ENCODE data around the gene SLC6A6. TPM values are rescaled to one million over a fixed set of nuclear protein-coding genes. Genes with fewer than 3 reads are reported as not detected.
"Not testable (repeated sequence)": the region's sequence is repeated elsewhere in the genome, so short reads cannot be mapped to it uniquely, and the experiment has no call there.

Gene SLC6A6
- total and polyA plus RNA-seq, 10 donors = 3.4 to 150 (median 104) TPM

DNA sequence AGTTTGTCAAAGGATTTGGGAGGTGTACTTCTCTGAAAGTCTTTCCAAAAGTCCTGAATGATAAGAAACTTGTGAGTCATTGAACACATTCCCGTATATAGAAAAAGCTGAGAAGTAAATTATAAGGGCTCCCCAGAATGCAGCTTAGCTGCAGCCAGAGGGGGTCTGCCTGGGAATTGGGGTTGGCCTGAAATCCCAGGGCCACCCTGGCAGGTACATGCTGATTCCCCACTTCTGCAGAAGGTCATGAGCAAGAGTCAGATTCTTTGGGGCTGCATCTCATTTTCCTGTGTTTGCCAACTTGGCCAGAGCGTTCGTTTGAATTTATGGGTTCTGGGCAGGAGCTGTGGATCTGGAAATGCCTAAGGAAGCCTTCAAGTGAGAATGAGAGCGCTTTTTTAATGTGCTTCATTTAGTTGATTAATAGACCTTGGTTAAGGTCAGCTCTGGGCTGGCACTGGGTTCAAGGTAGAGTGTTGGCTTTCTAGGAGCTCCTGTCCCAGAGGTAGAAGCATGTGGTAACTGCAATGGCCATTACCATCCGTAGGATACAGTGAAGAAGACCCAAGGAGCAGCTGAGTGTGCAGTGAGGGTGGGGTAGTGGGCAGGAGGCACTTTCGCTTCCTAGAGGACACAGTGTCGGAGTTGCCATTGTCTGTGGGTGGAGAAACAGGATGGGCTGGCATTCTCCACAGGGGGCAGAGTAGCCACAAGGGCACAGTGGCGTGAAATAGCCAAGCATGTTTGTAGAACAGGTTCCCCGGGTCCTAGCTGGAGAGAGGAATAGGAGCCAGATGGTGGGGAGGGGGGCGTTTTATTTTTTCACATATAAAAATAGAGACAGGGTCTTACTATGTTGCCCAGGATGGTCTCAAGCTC is 3.2 kb downstream of the SLC6A6 start:
- H3K27me3 ChIP-seq (replicated peaks in 1 of 7) = no peaks in the 10 kb centered on the region
- peak overlapping the region in 4 of 8 donors; percentile 72 to 92 (median 88) for H3K4me3 ChIP-seq
- H3K9me3 ChIP-seq = no peaks in the 10 kb centered on the region
- peaks cover 0 to 38% (median 0%) of the 10 kb centered on the region in 6 donors for H3K36me3 ChIP-seq
- DNase-seq = no peak
- TF ChIP-seq POLR2AphosphoS5 (IDR thresholded peaks at IDR 0.05) (peak in 2 of 3 donors; percentile 39 to 49), POLR2A (IDR thresholded peaks at IDR 0.05) (no peak), CTCF (IDR thresholded peaks at IDR 0.05 in 8 of 11, conservative IDR thresholded peaks at IDR 0.05 in 3 of 11) (peak in 5 of 11 experiments; percentile 23 to 39 (median 35))
- 71 to 81% (median 75%) methylated on average over 10 of the region's 10 CpGs for WGBS, 5 donors
- peaks cover 34 to 92% (median 77%) of the 10 kb centered on the region in 6 donors for H3K4me1 ChIP-seq
- intact Hi-C loops (cut with DNase I; ENCODE audit: low total_unique reads) = loop anchor here (10.0 kb wide), 1 partner anchor 49 kb away; no protein-coding TSS in a partner anchor
- peak overlapping the region in 6 of 8 donors; percentile 52 to 100 (median 98) for H3K27ac ChIP-seq

DNA sequence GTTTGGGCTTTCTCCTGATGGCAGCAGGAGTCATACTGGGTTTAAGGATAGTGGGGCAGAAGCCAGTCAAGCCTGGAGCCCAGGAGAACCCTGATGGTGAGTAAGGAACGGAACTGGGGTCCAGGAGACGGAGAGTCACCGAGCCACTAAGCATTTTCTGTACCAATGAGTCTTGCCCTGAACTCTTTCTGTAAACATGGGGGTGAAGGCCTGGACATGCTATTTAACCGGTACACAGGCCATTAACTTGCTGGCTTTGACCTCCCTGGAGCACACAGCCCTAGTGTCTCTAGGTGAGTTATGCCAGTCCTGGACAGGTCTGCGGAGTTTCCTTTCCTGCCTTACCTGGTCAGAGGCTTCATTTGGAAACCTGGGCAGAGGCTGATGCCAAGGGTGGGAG is 3.9 kb downstream of the SLC6A6 start:
- no peak for DNase-seq
- Histone ChIP-seq H3K27me3 (replicated peaks in 1 of 7) (no peaks in the 10 kb centered on the region), H3K27ac (peak overlapping the region in 6 of 8 donors; percentile 52 to 100 (median 98)), H3K9me3 (no peaks in the 10 kb centered on the region), H3K4me1 (peaks cover 40 to 92% (median 82%) of the 10 kb centered on the region in 6 donors), H3K4me3 (peak overlapping the region in 2 of 8 donors; percentile 89 to 92), H3K36me3 (peaks cover 0 to 45% (median 3%) of the 10 kb centered on the region in 6 donors)
- 71 to 83% (median 76%) methylated on average over 5 of the region's 5 CpGs for WGBS, 5 donors
- intact Hi-C loops (cut with DNase I; ENCODE audit: low total_unique reads) = loop anchor here (10.0 kb wide), 1 partner anchor 48 kb away; no protein-coding TSS in a partner anchor
- TF ChIP-seq CTCF (IDR thresholded peaks at IDR 0.05 in 8 of 11, conservative IDR thresholded peaks at IDR 0.05 in 3 of 11) = no peak
- TF ChIP-seq POLR2AphosphoS5 (IDR thresholded peaks at IDR 0.05) = no peak
- no peak for TF ChIP-seq POLR2A (IDR thresholded peaks at IDR 0.05)

- H3K9me3 ChIP-seq = no peaks in the 10 kb centered on the region
- no peak overlapping the region for H3K4me3 ChIP-seq
- no peak for TF ChIP-seq POLR2A (IDR thresholded peaks at IDR 0.05)
- TF ChIP-seq CTCF (IDR thresholded peaks at IDR 0.05 in 8 of 11, conservative IDR thresholded peaks at IDR 0.05 in 3 of 11) = no peak
- no peak for TF ChIP-seq POLR2AphosphoS5 (IDR thresholded peaks at IDR 0.05)
- DNase-seq = no peak
- H3K36me3 ChIP-seq = peaks cover 0 to 49% (median 6%) of the 10 kb centered on the region in 6 donors
- H3K27ac ChIP-seq = peak overlapping the region in 5 of 8 donors; percentile 52 to 100 (median 98)
- no peaks in the 10 kb centered on the region for H3K27me3 ChIP-seq (replicated peaks in 1 of 7)
- WGBS, 5 donors = 56 to 90% (median 78%) methylated on average over 3 of the region's 3 CpGs
- intact Hi-C loops (cut with DNase I; ENCODE audit: low total_unique reads) = loop anchor here (10.0 kb wide), 1 partner anchor 48 kb away; no protein-coding TSS in a partner anchor
- peaks cover 38 to 92% (median 81%) of the 10 kb centered on the region in 6 donors for H3K4me1 ChIP-seq
These were observed 4.4 kb downstream of the SLC6A6 start for GRCh38 chr3:14406766-14407165.

GRCh38 chr3:14407203-14407602 is 4.8 kb downstream of the SLC6A6 start:
- Histone ChIP-seq H3K27me3 (replicated peaks in 1 of 7) (no peaks in the 10 kb centered on the region), H3K4me1 (peaks cover 35 to 92% (median 78%) of the 10 kb centered on the region in 6 donors), H3K4me3 (no peak overlapping the region), H3K36me3 (peaks cover 0 to 54% (median 9%) of the 10 kb centered on the region in 6 donors), H3K9me3 (no peaks in the 10 kb centered on the region), H3K27ac (peak overlapping the region in 1 of 8 donors; percentile 98)
- TF ChIP-seq CTCF (IDR thresholded peaks at IDR 0.05 in 8 of 11, conservative IDR thresholded peaks at IDR 0.05 in 3 of 11) (no peak), POLR2AphosphoS5 (IDR thresholded peaks at IDR 0.05) (no peak), POLR2A (IDR thresholded peaks at IDR 0.05) (no peak)
- WGBS, 5 donors = 81 to 86% (median 84%) methylated on average over 5 of the region's 5 CpGs
- DNase-seq = no peak
- intact Hi-C loops (cut with DNase I; ENCODE audit: low total_unique reads) = loop anchor here (10.0 kb wide), 1 partner anchor 48 kb away; no protein-coding TSS in a partner anchor

DNA sequence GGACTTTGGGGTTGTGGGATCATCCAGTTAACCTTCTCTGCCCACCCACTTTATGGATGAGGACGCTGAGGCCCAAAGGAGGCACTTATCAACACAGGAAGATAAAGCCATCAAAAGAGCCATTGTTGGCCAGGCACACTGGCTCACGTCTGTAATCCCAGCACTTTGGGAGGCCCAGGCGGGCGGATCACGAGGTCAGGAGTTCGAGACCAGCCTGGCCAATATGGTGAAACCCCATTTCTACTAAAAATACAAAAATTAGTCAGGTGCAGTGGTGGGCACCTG is 7.3 kb downstream of the SLC6A6 start:
- WGBS, 5 donors = 90 to 96% (median 92%) methylated on average over 6 of the region's 6 CpGs
- intact Hi-C loops (cut with DNase I; ENCODE audit: low total_unique reads) = loop anchor here (10.0 kb wide), 1 partner anchor 45 kb away; no protein-coding TSS in a partner anchor
- peak overlapping the region in 1 of 8 donors; percentile 8 for H3K4me3 ChIP-seq
- DNase-seq; H3K27me3 ChIP-seq (replicated peaks in 1 of 7); H3K9me3 ChIP-seq: not testable (repeated sequence)
- H3K4me1 ChIP-seq = peaks cover 34 to 100% (median 82%) of the 10 kb centered on the region in 6 donors
- peaks cover 0 to 66% (median 9%) of the 10 kb centered on the region in 6 donors for H3K36me3 ChIP-seq
- peak overlapping the region in 6 of 8 donors; percentile 65 to 90 (median 82) for H3K27ac ChIP-seq

All from spleen (tissue), 11 donors.